Glomerular endothelial cell (primary cell): ENCODE data around the gene ADGRV1. TPM values are rescaled to one million over a fixed set of nuclear protein-coding genes. Genes with fewer than 3 reads are reported as not detected.
"Not testable (repeated sequence)": the region's sequence is repeated elsewhere in the genome, so short reads cannot be mapped to it uniquely, and the experiment has no call there.

Source experiments
- DNase-seq: peaks from one replicate; pipeline ENCODE4 v3.0.0-alpha.2; 2011; ENCODE audit warnings: low read depth, low spot score; ENCODE audit errors: extremely low read depth
- total RNA-seq: library from RNA; depleted of rRNA; stranded (reverse); fragments of >200 nt; gene quantifications from 2 replicates; pipeline ENCODE4 v1.2.3, GENCODE V29; 2015

Gene ADGRV1
- total RNA-seq, 1 donor from 2014 or later: 0.12 TPM

DNA sequence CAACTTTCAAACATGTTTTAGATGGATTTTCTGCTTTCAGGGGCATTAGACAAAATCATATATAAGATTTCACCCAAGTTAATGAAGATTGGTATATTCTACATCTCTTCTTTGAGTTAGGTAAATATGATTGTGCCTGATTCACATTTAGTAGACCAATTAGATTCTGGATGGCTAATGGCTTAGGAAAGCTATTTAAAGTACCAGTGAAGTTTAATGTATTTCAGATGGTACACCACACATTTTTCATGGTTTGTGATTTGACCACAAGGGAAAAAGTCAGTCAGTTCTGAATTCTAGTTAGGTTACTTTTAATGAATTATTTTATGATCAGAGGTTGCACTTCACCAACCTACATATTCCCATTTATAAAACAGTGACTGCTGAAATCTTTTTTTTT, 409.7 kb downstream of the ADGRV1 start:
- DNase-seq: no peak

DNA sequence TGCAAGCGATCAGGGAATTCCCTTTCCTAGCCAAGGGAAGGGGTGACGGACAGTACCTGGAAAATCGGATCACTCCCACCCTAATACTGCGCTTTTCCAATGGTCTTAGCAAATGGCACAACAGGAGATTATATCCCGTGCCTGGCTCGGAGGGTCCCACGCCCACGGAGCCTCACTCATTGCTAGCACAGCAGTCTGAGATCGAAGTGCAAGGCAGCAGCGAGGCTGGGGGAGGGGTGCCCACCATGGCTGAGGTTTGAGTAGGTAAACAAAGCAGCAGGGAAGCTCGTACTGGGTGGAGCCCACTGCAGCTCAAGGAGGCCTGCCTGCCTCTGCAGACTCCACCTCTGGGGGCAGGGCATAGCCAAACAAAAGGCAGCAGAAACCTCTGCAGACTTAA, 411.3 kb downstream of the ADGRV1 start:
- not testable (repeated sequence) for DNase-seq

DNA sequence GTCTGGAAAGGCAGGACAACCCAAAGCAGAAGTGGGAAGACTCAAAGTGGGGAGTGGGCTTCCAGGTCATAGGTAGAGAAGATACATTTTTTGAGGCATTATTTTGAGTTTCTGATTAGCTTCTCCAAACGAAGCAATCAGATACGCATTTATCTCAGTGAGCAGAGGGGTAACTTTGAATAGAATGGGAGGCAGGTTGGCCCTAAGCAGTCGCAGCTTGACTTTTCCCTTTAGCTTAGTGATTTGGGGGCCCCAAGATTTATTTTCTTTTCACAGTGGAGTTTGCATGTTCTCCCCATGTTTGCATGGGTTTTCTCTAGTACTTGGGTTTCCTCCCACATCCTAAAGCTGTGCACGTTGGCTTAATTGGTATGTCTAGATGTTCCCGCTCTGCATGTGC, 422.6 kb downstream of the ADGRV1 start:
- DNase-seq: no peak

DNA sequence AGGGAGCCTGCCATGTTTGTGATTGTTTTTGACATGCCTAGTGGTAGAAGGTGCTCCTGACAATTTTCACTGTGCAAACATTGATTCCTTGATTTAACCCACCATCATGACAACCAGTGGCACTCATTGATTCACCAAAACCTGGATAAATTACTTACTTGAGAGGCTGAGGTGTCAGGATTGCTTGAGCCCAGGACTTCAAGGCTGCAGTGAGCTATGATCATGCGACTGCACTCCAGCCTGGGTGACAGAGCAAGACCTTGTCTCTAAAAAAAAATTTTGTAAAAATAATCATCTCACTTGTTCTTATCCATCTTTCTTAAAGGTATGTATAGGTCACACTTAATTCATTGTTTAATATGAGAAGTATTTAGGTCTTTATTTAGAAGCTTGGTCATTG, 423.2 kb downstream of the ADGRV1 start:
- DNase-seq: no peak

DNA sequence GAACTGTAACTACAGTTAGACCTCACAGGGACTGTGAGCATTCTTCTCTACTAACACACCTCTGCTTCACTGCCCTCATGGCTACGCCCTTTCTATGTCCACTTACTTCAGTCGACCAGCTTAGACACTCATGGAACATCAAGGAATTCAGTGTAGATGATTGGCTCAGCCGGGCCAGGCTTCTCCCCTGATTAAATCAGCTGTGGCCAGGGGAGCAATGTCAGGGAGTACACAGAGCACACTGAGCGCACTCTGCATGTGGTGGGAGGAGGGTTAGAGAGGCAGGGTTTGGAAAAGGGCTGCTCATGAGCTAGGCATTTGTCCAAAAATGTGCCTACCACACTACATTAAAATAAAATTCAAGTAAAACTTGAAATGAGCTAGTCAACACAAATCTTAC, 424.0 kb downstream of the ADGRV1 start:
- DNase-seq: no peak

DNA sequence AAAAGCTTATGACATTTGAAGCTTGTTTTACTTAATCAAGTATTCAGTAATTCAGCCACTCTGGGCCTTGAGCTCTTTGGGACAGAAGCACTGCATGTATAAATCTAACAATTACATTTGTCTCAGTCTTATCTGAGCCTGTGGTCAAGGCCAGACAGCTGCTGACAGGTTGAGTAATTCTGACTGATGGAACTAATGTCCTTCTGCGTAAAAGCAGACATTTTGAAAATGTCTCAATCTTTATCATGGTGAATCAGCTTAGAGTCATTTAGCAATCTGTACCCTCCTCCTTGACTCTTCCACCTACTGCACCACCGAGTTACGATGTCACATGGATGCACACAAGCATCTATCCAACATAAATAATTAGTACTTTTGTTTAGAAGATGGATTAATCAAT, 424.6 kb downstream of the ADGRV1 start:
- DNase-seq: no peak

DNA sequence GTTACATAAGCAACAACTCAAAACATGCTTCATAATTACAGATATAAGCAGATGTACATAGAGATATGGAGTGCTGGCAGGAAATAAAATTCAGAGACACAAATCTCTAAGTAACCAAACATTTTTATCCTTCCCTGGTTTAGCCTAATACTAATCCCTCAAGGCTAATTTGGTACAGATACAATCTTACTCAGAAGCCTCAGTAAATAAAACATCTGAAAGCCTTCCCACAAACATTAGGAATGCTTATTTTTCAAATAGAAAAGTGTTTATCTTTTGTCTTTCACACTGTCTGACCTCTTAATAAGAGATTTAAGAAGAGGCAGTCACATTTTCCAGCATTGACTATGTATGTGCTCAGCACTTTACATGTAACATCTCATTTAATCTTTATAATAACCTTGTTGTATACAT, 425.1 kb downstream of the ADGRV1 start:
- no peak for DNase-seq

DNA sequence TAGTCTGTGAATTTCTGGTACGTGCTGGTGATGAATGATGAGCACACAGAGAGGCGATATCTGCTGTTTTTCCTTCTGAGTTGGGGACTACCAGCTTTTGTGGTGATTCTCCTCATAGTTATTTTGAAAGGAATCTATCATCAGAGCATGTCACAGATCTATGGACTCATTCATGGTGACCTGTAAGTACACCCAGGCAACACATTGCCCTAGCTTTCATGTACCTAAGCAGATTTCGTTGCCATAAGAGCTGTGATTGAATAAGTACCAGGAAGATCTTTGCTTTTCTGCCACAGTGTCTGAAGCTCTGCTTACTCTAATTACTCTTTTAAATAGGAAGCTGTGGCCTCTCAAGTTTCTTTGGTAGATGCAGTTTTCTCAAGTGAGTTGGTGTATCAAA, 426.7 kb downstream of the ADGRV1 start:
- DNase-seq: no peak

DNA sequence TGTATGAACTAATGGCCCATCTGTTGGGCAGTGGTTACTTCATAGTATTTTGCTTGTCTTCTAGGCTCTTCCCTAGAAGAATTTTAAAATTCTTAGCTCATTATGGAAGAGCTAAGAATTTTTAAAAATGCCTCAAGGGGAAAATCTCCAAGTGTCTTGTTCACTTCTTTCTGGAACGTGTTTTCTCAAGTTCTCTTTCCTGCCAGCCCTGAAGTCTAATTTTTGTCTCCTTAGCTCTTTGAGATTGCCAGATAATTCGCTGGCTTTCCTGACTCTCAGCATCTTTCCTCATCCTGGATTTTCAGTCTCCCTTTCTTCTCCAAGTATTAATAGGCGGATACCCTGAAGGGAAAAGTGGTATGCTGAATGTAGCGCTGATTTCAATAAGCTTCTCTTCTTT, 429.1 kb downstream of the ADGRV1 start:
- no peak for DNase-seq

DNA sequence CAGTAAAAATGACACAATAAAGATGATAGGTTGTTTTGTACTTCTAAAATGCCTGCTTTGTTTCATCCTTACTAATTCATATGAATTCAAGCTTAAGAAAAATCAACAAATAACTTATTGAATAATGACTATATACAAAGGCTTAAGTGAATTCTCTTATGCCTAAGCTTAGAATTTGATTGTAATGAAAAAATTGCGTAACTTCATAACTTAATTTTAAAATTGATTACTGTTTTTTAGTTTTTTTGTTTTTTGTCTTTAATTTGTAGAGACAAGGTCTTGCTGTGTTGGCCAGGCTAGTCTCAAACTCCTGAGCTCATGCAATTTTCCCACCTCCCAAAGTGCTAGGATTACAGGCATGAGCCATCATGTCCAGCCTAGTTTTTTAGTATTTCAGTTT, 432.6 kb downstream of the ADGRV1 start:
- DNase-seq: no peak

DNA sequence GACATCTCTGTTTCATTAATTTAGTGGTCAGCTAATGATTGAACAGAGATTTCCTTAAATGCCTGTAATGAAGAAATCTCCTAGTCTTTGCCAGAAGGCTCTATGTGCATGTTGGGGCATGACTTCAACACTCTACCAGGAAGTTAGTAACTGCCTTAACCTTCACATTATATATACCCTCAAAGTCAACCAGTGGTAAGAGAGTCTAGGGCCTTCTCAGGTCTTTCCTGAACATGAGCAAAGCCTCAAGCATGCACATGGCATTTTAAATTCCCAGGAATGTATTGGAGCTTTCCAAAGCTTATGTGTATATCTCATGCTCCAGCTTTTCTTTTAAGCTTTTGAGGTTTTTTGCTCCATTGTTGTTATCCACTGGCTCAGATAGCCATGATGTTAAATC, 436.2 kb downstream of the ADGRV1 start:
- no peak for DNase-seq

DNA sequence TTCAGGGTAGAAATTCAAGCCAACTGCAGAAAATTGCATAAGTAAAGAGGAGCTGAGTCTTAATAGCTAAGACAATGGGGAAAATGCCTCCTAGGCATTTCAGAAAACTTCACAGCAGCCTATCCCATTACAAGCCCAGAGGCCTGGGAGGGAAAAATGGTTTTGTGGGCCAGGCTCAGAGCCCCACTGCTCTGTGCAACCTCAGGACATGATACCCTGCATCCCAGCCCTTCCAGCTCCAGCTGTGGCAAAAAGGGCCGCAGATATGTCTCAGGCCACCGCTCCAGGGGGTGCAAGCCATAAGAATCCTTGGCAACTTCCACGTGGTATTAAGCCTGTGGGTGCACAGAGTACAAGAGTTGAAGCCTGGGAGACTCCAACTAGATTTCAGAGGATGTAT, 437.5 kb downstream of the ADGRV1 start:
- DNase-seq: no peak

DNA sequence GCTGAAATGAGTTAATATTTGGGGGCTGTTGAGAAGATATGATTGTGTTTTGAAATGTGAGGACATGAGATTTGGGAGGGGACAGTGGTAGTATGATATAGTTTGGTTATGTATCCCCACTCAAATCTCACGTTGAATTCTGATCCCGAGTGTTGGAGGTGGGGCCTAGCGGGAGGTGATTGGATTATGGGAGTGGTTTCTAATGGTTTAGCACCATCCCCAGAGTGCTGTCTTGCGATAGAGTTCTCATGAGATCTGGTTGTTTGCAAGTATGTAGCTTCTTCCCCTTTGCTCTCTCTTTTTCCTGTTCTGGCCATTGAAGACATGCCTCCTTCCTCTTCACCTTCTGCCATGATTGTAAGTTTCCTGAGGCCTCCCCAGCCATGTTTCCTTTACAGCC, 438.5 kb downstream of the ADGRV1 start:
- no peak for DNase-seq

DNA sequence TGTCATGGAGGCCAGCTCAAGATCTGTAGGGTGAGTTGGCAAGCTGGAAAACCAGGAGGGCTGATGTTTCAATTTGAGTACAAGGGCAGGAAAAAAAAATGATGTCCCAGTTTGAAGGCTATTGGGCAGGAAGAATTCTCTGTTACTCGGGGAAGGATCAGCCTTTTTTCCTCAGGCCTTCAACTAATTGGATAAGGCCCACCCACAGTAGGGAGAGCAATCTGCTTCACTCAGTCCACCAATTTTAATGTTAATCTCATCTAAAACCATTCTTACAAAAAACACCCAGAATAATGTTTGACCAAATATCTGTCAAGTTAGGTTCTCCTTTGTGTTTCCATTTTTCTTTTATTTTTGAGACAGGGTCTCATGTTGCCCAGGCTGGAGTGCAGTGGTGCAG, 442.1 kb downstream of the ADGRV1 start:
- no peak for DNase-seq

DNA sequence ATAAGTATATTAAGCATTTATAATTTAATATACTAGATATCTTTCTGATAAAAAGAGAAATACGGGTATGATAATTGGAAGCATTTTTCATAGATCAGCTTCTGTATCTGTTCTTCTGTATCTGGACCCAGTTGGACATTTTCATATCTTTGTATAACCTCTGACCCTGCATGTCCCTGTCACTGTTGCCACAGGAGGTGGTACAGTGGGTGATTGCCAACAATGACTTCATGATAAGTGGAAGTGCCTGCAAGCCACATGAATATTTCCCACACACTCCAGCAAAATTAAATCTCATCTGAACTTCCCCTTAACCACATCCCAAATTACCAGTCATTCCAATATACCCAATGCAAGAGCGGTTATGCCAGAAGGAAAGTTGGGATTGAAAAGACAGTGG, 448.1 kb downstream of the ADGRV1 start:
- no peak for DNase-seq

DNA sequence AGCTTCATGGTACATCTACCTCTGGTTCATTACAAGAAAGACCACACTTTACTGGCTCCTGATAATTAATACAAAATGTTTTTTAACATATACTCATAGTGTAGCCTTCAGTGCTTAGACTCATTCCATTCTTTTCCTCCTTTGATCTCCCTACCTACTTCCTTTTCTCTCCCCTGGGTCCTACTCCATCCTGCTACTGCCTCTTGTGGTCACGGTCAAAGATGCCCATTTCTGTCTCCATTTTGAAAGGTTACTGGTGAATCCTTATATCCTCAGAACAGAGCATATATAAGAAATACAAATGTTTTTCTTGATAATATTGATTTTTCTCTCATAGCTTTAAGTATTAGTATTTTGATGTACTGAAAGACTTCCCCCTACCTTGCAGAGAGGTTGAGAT, 448.7 kb downstream of the ADGRV1 start:
- no peak for DNase-seq

DNA sequence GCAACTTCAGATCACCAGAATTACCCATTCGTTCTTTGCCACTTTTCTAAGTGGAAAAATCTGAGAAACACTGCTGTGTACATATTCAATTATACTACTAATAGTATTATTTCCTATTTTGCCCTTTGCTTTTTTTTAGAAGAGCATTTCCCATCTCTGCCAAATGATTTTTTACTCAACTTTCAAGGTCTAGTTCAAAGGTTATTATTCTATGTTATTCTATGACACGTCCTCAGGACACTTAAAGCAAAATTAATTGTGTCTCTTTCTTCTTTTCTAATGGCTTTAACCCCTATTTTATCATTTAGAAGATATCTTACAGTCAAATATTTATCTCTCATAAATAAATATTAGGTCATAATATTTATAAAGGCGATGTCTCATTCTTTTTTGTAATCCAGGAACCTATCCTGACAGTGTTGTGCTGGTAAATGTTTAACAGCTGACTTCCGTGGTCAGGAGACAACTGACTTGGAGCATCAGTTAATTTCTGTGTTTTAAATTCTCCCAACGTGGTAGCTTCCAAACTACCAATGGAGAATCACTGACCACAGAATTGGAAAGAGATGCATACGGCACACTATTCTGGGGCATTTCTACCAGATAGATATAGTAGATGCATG, 449.3 kb downstream of the ADGRV1 start:
- no peak for DNase-seq

DNA sequence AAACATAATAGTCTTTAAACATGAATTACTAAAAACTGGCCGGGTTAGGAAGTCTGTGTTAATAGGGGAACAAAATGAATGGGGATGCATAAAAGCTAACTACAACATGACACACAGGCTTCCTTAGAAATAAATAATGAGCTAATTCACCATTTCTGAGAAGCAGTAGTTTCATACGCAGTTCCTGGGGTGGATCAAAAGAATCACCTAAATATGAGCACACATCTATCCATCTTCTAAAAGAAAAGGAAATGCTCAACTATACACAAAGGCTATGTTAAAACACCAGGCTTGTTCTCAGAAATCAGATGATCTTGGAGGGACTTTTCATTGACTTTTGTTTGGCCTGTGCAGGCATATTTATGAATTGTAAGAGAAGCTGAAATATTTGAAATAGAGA, 451.5 kb downstream of the ADGRV1 start:
- DNase-seq: no peak

DNA sequence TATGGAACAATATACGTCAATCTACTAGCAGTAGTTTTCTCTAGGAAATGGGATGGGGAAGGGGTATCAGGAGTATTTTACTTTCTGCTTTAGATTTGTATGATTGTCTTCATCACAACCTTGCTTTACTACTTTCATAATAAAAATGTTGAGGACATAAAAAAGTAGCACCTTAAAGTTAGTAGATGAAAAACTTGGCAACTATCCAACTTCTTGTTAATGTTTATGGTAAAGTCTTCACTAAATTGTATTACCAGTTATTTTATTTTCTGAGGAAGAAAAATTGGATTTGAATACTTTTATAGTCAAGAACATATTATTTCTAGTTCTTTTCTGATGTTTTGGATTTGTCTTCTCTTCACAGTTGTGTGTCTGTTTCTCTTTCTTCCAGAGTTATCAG, 452.4 kb downstream of the ADGRV1 start:
- DNase-seq: no peak

DNA sequence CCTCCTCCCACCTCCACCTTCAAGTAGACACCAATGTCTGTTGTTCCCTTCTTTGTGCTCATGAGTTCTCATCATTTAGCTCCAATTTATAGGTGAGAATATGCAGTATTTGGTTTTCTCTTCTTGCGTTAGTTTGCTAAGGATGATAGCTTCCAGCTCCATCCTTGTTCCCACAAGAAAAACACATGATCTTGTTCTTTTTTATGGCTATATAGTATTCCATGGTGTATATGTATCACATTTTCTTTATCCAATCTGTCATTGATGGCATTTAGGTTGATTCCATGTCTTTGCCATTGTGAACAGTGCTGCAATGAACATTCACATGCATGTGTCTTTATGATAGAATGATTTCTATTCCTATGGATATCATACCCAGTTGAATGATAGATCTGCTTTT, 454.3 kb downstream of the ADGRV1 start:
- not testable (repeated sequence) for DNase-seq

DNA sequence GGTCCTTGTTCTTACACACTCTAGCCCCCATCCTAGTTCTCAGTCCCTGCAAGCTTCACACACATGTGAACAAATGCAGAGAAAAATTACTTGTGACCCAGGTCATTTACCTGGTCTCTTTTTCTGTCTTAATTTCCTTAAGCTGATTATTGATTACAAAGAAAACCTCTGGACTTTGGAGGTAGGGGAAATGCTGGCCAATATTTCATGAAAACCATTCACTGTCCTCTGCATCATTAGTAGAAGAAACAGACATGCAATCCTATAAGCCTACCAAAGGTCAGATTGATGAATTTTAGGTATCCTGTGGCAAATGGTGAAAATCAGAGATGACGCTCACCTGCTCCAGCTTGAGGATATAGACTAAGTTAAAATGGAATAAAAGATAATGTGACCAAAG, 457.7 kb downstream of the ADGRV1 start:
- DNase-seq: no peak

DNA sequence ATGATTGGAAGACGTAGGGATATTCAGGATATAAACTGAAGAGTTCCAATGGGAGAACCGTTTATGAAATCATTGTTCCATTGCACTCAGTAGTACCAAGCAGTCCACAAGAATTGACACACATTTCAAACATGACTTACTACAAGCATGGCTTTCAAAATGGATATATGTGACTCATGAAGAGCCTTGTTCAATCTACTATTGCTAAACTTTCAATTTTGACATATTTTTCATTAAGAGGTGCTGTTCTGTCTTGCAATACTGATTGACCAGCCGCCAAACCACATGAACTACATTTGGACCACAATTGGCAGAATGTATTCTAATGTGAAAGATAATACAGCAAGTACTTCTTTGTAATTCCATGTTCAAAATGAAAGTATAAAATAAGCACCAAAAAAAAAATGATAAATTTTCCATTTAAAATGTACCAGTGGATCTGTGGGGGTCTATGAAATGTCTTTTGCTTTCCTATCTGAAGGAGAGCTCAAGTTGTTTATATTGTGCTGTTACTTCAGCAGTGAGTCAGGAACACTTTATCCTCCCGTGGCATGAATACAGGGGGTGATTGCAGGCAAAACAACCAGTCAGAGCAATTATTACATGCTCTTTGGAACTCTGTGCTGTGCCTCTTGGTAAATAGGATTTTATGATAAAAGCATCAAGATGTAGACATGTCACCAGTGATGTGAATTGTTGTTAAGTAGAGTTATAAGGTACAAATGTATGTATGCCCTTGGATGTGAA, 458.5 kb downstream of the ADGRV1 start:
- DNase-seq: no peak

DNA sequence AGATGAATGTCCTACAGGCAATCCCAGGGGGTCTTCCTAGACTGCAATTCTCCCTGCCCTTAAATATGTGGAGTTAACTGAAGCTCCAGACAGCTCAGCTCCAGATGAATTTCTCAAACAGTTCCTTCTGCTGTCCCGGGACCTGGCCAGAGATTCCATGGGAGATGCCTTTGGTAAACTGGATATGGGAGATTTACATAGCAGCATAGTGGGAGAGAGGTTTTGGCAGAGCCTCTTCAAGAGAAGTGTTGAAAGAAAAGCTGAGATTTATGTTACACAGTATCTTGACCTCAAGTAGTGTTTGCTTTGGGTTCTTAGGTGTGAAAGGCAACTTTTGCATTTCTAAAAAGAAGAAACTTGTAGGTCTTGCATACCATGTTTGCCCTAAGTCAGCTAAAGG, 459.6 kb downstream of the ADGRV1 start:
- DNase-seq: no peak
